K562 (cell line): ENCODE data around the gene PPRC1. TPM values are rescaled to one million over a fixed set of nuclear protein-coding genes. Genes with fewer than 3 reads are reported as not detected.

Source experiments
- ASH1L ChIP-seq: fragments of 450-650 bp; IDR thresholded peaks from 2 replicates; pipeline ENCODE4 v1.6.1; 2018; ENCODE audit warnings: borderline replicate concordance, mild to moderate bottlenecking, low read depth; ENCODE audit not compliant: partially characterized antibody
- C11orf30 ChIP-seq: fragments of 450-650 bp; IDR thresholded peaks from 2 replicates; pipeline ENCODE4 v1.6.1; 2016; ENCODE audit warnings: low read depth, mild to moderate bottlenecking
- CBFA2T3 ChIP-seq: fragments of 450-650 bp; IDR thresholded peaks from 2 replicates; pipeline ENCODE4 v1.6.1; 2017
- GTF2B ChIP-seq: IDR thresholded peaks from 2 replicates; pipeline ENCODE4 v1.6.1; 2011; ENCODE audit not compliant: insufficient read length; ENCODE audit errors: extremely low read depth
- HMGN3 ChIP-seq: IDR thresholded peaks from 2 replicates; pipeline ENCODE4 v1.6.1; 2011; ENCODE audit warnings: borderline replicate concordance, low read depth, mild to moderate bottlenecking, mixed read lengths, low read length; ENCODE audit not compliant: insufficient read length; ENCODE audit errors: extremely low read depth
- KDM4B ChIP-seq, 2 experiments: fragments of 450-650 bp in 1 of 2; sonication (generic) in 1 of 2; IDR thresholded peaks; 2 replicates each; pipeline ENCODE4 v1.6.1; 2016 to 2017; ENCODE audit warnings: borderline replicate concordance in 2 of 2, antibody characterized with exemption in 1 of 2, low read depth in 1 of 2, mild to moderate bottlenecking in 1 of 2
- KLF6 ChIP-seq: fragments of 250-450 bp; sonication (Bioruptor Pico); IDR thresholded peaks from 2 replicates; pipeline ENCODE4 v1.4.0; 2020; ENCODE audit warnings: mild to moderate bottlenecking, moderate library complexity, borderline replicate concordance
- MTF1 ChIP-seq: fragments of 250-450 bp; sonication (Bioruptor Pico); IDR thresholded peaks from 2 replicates; pipeline ENCODE4 v1.9.0; 2021; ENCODE audit warnings: moderate library complexity, mild to moderate bottlenecking, inconsistent platforms, borderline replicate concordance
- NBN ChIP-seq: fragments of 450-650 bp; IDR thresholded peaks from 2 replicates; pipeline ENCODE4 v1.6.1; 2016; ENCODE audit warnings: low read depth, mild to moderate bottlenecking
- NFIC ChIP-seq: fragments of 450-650 bp; IDR thresholded peaks from 2 replicates; pipeline ENCODE4 v1.6.1; 2017; ENCODE audit warnings: mild to moderate bottlenecking, inconsistent platforms
- PATZ1 ChIP-seq: fragments of 250-450 bp; sonication (Bioruptor Pico); IDR thresholded peaks from 2 replicates; pipeline ENCODE4 v1.5.0; 2020; ENCODE audit warnings: mild to moderate bottlenecking, borderline replicate concordance
- PTTG1 ChIP-seq: fragments of 450-650 bp; IDR thresholded peaks from 2 replicates; pipeline ENCODE4 v1.6.1; 2016; ENCODE audit warnings: low read depth, mild to moderate bottlenecking, missing genetic modification characterization, missing compliant biosample characterization
- SMAD3 ChIP-seq: fragments of 450-650 bp; formaldehyde crosslinking; conservative IDR thresholded peaks from 2 replicates; pipeline ENCODE4 v1.4.0; 2020; ENCODE audit warnings: mild to moderate bottlenecking
- SMARCA4 ChIP-seq: fragments of 450-650 bp; IDR thresholded peaks from 2 replicates; pipeline ENCODE4 v1.6.1; 2016
- SMARCA5 ChIP-seq: fragments of 450-650 bp; IDR thresholded peaks from 2 replicates; pipeline ENCODE4 v1.6.1; 2016
- TAF9B ChIP-seq: fragments of 450-650 bp; IDR thresholded peaks from 2 replicates; pipeline ENCODE4 v1.6.1; 2018; ENCODE audit warnings: mild to moderate bottlenecking; ENCODE audit not compliant: partially characterized antibody
- THRA ChIP-seq: fragments of 450-650 bp; IDR thresholded peaks from 2 replicates; pipeline ENCODE4 v1.6.1; 2017; ENCODE audit warnings: mild to moderate bottlenecking, moderate library complexity
- U2AF2 ChIP-seq: fragments of 200-400 bp; formaldehyde crosslinking; optimal IDR thresholded peaks from 2 replicates; pipeline ENCODE3; 2017; ENCODE audit warnings: low read depth, mild to moderate bottlenecking, low read length
- ZBTB43 ChIP-seq: sonication (generic); formaldehyde crosslinking; IDR thresholded peaks from 2 replicates; pipeline ENCODE4 v1.8.0; 2023; ENCODE audit warnings: mild to moderate bottlenecking, missing genetic modification reagents
- ZNF184 ChIP-seq: sonication (generic); formaldehyde crosslinking; IDR thresholded peaks from 2 replicates; pipeline ENCODE4 v1.5.0; 2020; ENCODE audit warnings: missing genetic modification reagents
- ZNF354B ChIP-seq: fragments of 250-450 bp; sonication (Bioruptor Pico); IDR thresholded peaks from 2 replicates; pipeline ENCODE4 v1.4.0; 2020
- ZNF589 ChIP-seq: fragments of 200-800 bp; sonication (Bioruptor generic); IDR thresholded peaks from 2 replicates; pipeline ENCODE4 v1.6.1; 2016; ENCODE audit warnings: low read depth, missing genetic modification characterization, missing compliant biosample characterization
- polyA plus RNA-seq, 8 experiments: library from polyadenylated mRNA; depleted of rRNA in 4 of 8; stranded (reverse) in 5 of 8; unstranded in 3 of 8; fragments of >200 nt; fragmentation: Nextera tagmentation in 2 of 8; fragmentation: Illumina TruSeq in 1 of 8; extraction: Ambion mirVana in 2 of 8; extraction: Trizol in 1 of 8; gene quantifications; 2 replicates each; pipeline versions ENCODE4 v1.2.1 to v1.2.3, GENCODE V29; 2011 to 2014; ENCODE audit warnings: inconsistent platforms in 1 of 8, missing spikeins in 1 of 8
- total RNA-seq, 7 experiments: library from RNA; depleted of rRNA in 6 of 7; stranded (reverse); fragments of >200 nt in 6 of 7; fragmentation: Illumina TruSeq in 2 of 7; extraction: Trizol in 2 of 7; gene quantifications; 2 replicates each; pipeline versions ENCODE4 v1.2.1 to v1.2.3, GENCODE V29; 2011 to 2021; ENCODE audit warnings: low replicate concordance in 1 of 7

PPRC1 gene
- total and polyA plus RNA-seq, 9 of the 15 experiments (the other 6 are each of a cell fraction or from before 2014, with no cell fraction given): 8.5 to 47.1 (median 16.2) TPM

- TF ChIP-seq PATZ1 (CRISPR knock-in tag) (no peak), MTF1 (CRISPR knock-in tag) (no peak), CBFA2T3 (peak; percentile 95), PTTG1 (tag) (no peak), KLF6 (CRISPR knock-in tag) (peak; percentile 26; the same call in 1 of the 2 replicates), ZNF354B (CRISPR knock-in tag) (no peak), GTF2B (no peak), ZBTB43 (CRISPR knock-in tag) (no peak), SMARCA5 (peak; percentile 93), SMAD3 (CRISPR knock-in tag) (no peak), TAF9B (peak; percentile 63), HMGN3 (no peak), U2AF2 (no peak), ZNF589 (CRISPR knock-in tag) (no peak), NBN (peak; percentile 80), THRA (no peak), SMARCA4 (peak; percentile 77), ASH1L (no peak), ZNF184 (CRISPR knock-in tag) (no peak), C11orf30 (no peak), KDM4B (IDR thresholded peaks at IDR 0.05; ENCODE audit: borderline replicate concordance in 2 of 2, low read depth in 1 of 2) (no peak), NFIC (peak; percentile 73)
These were observed 20.5 kb upstream of the PPRC1 start (continued) for GRCh38 chr10:102112210-102112817.
